COLO829 (cell line): ENCODE measurements around the gene DGKD.
"Not testable (repeated sequence)": the region's sequence is repeated elsewhere in the genome, so short reads cannot be mapped to it uniquely, and the experiment has no call there.

Experiments used
- DNase-seq: peaks from one replicate; pipeline ENCODE4 v3.0.0; 2012; ENCODE audit warnings: low spot score

The DGKD gene

GRCh38 chr2:233385489-233386044 is 31.3 kb downstream of the DGKD start:
- DNase-seq, result no peak

- DNase-seq, result no peak
These were observed 32.2 kb downstream of the DGKD start for GRCh38 chr2:233386382-233387041.

GRCh38 chr2:233387225-233387624 is 32.9 kb downstream of the DGKD start:
- no peak for DNase-seq

- DNase-seq, result no peak
These were observed 33.6 kb downstream of the DGKD start for GRCh38 chr2:233387667-233388528.

GRCh38 chr2:233389601-233390125 is 35.4 kb downstream of the DGKD start:
- no peak for DNase-seq

GRCh38 chr2:233395687-233396086 is 41.4 kb downstream of the DGKD start:
- DNase-seq, result no peak

GRCh38 chr2:233396726-233397665 is 42.7 kb downstream of the DGKD start:
- not testable (repeated sequence) for DNase-seq

- no peak for DNase-seq
These were observed 45.3 kb downstream of the DGKD start for GRCh38 chr2:233399306-233400225.

- no peak for DNase-seq
These were observed 46.0 kb downstream of the DGKD start for GRCh38 chr2:233400341-233400740.

- no peak for DNase-seq
These were observed 46.7 kb downstream of the DGKD start for GRCh38 chr2:233400961-233401360.

GRCh38 chr2:233402346-233402745 is 48.1 kb downstream of the DGKD start:
- DNase-seq, result no peak

GRCh38 chr2:233402789-233403188 is 48.5 kb downstream of the DGKD start:
- DNase-seq, result no peak

GRCh38 chr2:233404222-233404621 is 49.9 kb downstream of the DGKD start:
- DNase-seq, result no peak

GRCh38 chr2:233406865-233407264 is 52.6 kb downstream of the DGKD start:
- no peak for DNase-seq

GRCh38 chr2:233407771-233408181 is 53.5 kb downstream of the DGKD start:
- no peak for DNase-seq

- no peak for DNase-seq
These were observed 54.3 kb downstream of the DGKD start for GRCh38 chr2:233408366-233409285.

GRCh38 chr2:233409286-233409991 is 55.1 kb downstream of the DGKD start:
- no peak for DNase-seq

GRCh38 chr2:233410196-233410760 is 56.0 kb downstream of the DGKD start:
- DNase-seq, result no peak

GRCh38 chr2:233411162-233411561 is 56.9 kb downstream of the DGKD start:
- no peak for DNase-seq
